ENCODE results near the gene SRXN1. TPM values are rescaled to one million over a fixed set of nuclear protein-coding genes. Genes with fewer than 3 reads are reported as not detected.
A peak's percentile ranks its signal among the peaks of the same experiment; 100 is the strongest.
"Not testable (repeated sequence)": the region's sequence is repeated elsewhere in the genome, so short reads cannot be mapped to it uniquely, and the experiment has no call there.

SRXN1 gene
- total RNA-seq, 1 donor from 2014 or later = 12.6 TPM

DNA sequence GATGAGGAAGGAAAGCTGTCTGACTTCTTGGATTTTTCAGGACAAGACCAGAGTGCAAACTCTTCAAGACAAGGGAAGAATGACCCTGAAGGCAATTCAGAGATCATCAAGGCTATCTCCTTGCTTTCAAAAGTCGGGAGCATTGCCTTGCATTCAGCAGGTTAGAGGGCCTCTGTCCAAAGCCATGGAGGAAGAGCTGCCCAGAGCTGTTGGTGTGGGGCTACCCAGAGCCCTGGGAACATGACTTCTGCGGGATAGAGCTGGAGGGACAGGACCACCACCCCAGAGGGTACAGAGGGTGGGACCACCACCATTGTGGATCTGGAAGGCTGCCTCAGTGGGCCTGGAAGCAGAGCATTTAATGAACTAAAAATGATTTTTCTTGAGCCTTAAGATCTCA, 5.2 kb upstream of the SRXN1 start:
- DNase-seq (ENCODE audit: low spot score in 2 of 2) = no peak
- FAIRE-seq = no peak

DNA sequence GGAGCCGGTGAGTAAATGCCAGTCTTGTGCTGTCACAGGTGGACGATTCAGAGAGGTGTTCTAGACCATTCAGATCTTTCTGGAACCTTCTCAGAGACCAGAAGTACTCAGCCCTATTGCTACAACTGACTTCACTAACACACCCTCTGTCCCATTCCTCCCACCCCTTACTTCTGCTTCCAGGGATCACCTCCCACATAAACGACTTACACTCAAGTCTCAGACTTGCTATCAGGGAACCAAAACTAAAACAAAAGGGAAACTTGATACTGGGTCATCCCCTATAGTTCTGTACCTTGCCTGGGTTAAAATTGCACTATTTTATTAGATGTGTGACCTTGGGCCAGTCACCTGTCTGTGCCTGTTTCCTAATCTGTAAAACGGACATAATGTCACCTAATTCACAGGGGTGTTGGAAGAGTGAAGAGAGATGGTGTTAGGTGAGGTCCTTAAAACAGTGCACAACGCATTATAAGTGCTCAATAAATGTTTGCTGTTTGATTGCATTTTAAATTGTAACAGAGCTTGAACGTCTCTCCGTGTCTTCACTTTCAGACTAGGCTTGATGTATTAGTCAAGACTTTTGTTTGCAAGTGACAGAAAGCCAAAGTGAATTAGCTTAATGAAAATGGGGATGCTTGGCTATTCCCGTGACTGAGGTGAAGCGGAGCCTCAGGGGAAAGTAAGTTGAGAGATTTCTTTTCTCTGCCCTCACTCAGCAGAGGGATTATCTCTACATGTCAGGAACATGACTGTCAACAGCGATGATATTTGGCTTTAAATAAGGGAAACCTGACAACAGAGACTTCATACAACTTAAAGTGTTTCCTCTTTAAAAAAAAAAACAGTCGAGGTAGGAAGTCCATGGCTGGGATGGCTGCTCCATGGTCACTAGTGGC, 3.0 kb upstream of the SRXN1 start:
- DNase-seq (ENCODE audit: low spot score in 2 of 2) (no peak), FAIRE-seq (no peak)

DNA sequence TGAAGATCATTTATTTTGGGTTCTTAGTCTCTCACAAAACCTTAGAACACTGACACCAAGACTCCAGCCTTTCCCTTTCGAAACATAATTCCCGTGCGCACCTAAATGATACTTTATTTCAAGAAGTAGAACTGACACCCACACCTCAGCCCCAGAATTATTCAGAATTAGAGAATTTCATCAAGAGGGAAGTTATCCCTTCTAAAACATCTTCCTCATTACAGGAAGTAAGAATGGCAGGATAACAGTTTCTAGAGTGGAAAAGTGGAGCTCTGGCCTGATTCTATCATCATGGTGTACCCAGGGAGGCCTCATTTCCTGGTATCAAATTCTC, 1.4 kb upstream of the SRXN1 start:
- FAIRE-seq = no peak
- no peak for DNase-seq (ENCODE audit: low spot score in 2 of 2)

DNA sequence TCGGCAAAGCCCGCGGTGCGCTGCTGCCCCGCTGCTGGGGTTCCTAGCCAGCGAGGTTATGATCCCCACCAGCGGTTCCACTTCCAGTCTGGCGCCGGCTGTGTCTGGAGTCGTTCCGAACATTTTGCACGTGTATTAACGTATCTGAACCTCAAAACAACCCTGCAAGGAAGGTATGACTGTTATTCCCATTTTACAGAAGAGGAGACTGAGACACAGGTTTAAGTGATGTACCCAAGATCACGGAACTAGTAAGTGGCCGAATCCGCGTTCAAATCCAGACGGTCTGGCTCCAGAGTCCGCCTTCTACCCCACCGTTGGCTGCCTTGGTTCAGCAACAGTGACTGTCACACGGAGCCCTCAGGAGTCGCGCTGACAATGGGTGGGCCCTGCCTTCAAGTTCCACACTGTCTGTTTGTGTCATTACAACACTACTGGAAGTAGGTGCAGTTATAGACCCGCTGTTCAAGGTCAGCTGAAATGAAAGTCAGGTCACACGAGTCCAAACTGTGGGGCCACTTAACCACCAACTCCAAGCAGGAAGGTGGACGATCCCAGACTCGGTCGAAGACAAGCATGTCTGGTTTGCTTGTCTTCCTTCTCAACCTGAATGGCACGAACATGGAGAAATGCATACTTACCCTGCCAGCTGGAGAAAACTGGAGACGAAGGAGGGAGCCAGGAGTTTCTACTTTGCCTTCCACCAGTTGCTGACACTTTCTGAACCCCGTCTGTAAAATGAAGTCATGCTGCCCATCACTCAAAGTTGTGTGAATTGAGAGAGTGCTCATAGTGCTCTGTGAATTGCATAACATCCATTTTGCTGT, 803 bp upstream of the SRXN1 start:
- DNase-seq (ENCODE audit: low spot score in 2 of 2) (peak in 1 of 2 donors; percentile 20), FAIRE-seq (no peak)

DNA sequence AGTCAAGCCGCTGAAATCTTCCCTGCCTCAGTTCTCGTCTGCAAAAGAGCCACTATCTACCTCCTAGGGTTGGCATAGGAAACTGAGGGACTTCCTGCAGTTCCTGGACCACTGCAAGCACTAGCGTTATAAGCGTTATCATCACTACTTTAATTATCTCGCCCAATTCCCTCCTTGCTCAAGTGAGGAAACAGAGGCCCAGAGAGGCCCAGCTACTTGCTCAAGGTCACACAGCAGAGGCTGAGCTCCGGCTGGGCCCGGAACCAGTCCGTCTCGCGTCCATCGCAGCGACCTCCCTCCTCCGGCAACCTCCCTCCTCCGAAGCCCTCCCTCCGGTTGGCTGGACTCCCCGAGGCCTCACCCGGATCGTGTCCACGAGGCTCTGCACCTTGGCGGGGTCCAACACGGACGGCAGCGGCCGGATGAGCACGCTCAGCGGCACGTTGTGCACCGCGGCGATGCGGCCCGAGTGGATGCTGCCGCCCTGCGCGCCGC, 338 bp downstream of the SRXN1 start:
- DNase-seq (ENCODE audit: low spot score in 2 of 2) (no peak), FAIRE-seq (no peak)

DNA sequence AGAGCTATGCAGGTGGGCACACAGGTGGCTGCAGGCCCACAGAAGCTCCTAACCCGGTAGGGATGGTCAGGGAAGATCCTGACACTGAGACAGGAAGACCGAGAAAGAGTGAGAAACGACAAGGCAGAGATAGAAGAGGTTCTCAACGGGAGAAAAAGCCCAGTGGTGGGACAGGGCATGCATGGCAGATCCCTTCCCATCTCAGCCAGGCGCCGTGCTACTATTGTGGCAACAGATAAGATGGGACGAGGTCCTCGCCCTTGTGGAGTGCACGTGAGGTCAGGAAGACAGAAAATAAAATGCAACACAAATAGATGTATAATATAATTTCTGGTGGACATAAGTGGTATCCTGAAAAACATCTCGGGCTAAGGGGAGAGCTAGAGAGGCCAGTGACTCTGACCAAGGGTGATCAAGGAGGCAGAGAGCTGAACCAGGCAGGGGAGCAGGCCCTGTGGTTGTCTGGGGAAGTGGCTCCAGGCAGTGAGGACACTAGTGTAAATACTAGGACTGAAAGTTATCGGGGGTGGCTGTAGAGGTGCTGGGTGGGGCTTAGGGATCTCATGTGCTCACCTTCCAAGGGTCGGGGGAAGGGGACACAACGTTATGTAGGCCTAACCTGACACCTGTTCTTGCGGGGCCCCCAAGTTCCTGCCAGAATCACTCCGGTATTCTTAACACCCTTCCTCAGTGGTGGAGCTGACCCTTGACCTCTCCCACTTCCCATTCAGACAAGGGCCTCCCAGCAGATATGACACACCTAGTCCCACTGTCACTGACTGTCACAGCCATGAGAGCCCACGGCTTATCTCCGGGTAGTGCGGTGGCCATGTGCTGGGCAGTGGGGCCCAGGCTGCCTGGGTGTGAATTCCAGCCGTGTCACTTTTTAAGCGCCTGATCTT, 1.0 kb downstream of the SRXN1 start:
- no peak for FAIRE-seq

DNA sequence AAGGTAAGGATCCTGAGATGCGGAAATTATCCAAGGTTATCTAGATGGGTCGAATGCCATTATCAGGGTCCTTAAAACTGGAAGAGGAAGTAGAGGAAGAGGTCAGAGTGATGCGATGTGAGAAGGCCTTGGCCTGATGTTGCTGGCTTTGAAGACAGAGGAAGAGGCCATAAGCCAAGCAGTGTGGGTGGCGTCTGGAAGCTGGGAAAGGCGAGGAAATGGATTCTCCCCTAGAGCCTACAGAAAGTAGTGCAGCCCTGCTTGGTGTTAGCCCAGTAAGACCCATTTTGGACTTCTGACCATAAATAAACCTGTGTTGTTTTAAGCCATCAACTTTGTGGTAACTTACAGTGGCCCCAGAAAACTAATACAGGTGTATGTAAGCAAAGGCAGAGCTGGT, 2.0 kb downstream of the SRXN1 start:
- no peak for FAIRE-seq
- DNase-seq (ENCODE audit: low spot score in 2 of 2) = no peak

More for the DNA sequence above, 1.0 kb downstream of the SRXN1 start:
- peak in 1 of 2 donors; percentile 25 for DNase-seq (ENCODE audit: low spot score in 2 of 2)

DNA sequence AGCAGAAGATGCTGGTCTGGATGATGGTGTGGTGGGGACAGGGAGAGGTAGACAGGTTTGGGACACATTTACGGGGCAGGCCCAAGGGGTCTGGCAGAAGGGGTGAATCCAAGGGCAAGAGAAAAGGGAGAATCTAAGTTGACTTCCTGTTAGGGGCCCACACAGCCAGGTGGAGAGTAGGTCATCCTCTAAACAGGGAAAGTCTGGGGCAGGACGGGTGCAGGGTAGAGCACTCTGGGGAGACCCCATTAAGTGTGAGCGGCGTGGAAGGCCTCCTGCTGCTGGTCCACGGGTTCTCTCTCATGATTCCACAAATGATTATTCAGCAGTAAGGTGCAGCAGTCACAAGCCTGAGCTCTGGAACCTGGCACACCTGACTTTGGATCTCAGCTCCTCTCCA, 2.7 kb downstream of the SRXN1 start:
- FAIRE-seq = no peak
- no peak for DNase-seq (ENCODE audit: low spot score in 2 of 2)

DNA sequence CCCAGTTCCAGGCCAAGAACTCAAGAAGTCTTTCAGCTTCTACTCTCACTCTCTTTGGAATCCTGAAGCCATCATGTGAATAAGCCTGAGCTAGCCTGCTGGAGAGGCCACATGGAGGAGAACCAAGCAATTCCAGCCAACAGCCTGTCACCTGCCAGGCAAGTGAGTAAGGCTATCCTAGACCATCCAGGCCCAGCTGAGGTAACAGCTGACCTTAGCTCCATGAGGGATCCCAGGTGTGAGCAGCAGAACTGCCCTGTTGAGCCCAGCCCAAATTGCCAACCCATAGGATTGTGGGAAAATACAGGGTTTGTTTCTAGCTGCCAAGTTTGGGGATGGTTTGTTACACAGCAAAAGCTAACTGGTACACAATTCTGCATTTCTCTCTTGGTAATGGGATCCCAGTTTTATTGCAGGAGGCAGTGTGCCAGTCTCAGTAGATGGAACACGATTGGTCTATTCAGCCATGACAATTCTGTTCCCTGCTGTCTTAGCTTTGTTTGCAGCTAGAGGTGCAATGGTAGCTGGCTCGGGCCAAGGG, 5.5 kb downstream of the SRXN1 start:
- DNase-seq (ENCODE audit: low spot score in 2 of 2) (no peak), FAIRE-seq (no peak)

DNA sequence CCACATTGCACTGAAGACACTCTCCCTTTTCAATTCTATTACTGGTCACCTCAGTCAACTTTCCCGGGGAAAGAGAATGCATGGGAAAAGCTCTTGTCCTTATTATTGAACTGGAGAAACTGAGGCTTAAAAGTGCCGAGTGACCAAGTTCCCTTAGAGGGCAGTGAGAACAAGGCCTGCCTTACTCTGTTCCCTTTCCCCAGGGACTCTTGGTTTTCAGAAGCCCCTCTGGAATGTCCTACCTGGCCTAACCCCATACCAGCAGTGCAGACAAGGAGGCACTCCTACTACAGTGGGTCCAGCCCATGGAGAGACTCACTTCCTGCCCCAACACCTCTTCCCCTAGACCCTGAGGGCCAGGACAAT, 6.1 kb downstream of the SRXN1 start:
- DNase-seq (ENCODE audit: low spot score in 2 of 2) = no peak
- no peak for FAIRE-seq

DNA sequence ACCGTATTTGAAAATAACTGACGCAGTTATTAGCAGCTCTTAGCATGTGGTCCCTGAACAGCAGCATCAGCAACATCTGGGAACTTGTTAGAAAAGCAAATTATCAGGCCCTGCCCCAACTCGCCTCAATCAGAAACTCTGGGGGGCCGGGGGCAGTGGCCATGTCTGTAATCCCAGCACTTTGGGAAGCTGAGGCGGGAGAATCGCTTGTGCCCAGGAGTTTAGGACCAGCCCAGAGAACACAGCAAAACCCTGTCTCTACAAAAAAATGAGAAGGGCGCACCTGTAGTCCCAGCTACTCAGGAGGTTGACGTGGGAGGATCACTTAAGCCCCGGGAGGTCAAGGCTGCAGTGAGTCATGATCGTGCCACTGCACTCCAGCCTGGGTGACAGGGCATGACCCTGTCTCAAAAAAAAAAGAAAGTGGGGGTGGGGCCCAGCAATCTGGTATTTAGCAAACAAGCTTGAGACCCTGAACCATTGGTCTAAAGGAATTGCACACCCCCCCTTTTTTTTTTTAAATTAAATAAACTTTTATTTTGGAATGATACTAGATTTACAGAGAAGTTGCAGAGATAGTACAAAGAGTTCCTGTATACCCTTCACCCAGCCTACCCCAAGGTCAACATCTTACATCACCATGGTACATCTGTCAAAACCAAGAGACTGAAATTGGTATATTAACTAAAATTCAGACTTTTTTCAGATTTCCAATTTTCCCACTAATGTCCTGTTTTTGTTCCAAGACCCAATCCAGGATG, 6.7 kb downstream of the SRXN1 start:
- FAIRE-seq (no peak), DNase-seq (ENCODE audit: low spot score in 2 of 2) (no peak)

DNA sequence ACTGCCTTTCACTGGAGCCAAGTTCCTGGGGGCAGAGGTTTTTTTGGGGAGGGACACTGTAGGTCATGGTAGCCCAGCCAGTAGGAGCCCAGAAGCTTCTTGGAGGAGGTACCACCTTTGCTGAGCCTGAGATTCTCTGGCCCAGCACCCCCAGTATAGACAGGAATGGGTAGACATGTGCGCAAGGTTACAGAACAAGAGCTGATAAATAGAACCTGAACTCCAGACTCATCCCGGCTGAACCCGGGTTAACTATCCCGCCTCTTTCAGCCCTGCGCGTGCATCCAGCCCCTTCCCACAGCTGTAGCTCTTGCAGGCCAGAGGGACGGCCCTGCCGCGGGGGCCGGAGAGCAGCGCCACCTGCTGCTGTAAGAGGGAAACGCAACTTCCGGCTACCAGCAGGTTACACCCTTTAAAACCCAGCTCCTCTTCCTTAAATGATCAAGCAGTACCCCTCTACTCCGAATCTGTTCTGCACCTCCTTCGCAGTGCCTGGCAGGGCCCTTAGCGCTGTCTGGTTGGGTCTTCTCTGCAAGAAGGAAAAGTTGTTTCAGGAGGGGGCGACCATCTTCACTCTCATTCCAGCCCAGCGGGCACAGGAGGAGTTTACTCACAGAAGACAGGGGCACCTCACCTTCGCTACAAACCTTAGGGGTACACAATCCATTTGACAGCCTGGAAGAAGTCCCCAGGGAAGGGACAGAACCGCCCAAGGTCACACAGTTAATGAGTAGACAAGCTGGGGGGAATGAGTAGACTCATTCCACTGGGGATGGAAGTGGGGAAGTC, 7.5 kb downstream of the SRXN1 start:
- no peak for FAIRE-seq
- DNase-seq (ENCODE audit: low spot score in 2 of 2) = peak; percentile 76 to 82

DNA sequence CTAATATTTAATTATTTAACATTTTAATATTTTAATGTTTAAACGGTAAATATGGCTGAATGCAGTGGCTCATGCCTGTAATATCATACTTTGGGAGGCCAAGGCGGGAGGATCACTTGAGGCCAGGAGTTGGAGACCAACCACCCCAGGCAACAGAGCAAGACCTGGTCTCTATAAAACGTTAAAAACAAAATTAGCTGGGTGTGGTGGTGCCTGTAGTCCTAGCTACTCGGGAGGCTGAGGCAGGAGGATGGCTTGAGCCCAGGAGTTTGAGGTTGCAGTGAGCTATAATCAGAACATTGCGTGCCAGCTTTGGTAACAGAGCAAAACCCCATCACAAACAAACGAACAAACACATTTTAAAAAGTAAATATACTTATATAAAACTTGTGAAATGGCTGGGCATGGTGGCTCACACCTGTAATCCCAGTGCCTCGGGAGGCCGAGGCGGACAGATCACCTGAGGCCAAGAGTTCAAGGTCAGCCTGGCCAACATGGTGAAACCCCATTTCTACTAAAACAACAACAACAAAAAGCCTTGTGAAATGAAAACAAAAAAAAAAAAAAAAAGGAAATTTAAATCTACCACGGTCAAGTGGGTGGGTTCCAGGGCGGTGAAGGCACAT, 8.2 kb downstream of the SRXN1 start:
- DNase-seq (ENCODE audit: low spot score in 2 of 2) = no peak
- FAIRE-seq = no peak

DNA sequence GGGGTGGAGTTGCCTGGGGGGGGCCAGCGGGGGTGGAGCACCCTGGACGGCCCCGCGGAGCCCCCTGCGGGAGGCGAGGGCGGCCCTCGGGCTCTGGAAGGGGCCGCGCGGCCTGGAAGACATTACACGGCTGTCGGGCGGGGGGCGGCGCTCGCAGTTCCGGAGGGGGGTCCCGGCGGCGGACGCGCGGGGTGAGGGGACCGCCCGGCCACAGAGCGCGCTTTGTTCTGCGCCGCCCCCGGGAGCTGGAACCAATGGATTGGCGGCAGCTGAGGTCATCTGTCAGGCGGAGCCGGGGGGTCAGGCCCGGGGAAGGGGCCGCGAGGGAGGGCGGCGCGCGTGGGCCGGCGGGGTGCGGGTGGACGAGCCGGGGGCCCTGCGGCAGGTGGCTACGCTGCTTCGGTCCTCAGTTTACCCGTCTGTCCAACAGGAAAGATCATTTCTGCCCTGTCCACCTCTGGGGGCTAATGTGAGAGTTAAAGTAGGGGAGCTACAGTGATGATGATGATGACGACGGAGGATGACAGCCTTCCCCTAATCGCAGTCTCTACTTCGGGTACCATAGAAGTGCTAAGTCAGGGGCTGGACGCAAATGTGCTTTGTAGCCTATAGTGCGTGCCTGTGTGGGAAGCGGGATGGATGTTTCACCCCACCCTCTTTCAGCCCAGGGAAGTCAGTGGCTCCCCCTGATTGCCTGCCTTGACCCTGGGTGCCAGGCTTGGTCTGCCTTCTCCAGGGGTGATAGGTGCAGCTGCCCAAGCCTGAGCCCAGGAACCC, 10.4 kb downstream of the SRXN1 start:
- FAIRE-seq (no peak), DNase-seq (ENCODE audit: low spot score in 2 of 2) (peak; percentile 80 to 83)

DNA sequence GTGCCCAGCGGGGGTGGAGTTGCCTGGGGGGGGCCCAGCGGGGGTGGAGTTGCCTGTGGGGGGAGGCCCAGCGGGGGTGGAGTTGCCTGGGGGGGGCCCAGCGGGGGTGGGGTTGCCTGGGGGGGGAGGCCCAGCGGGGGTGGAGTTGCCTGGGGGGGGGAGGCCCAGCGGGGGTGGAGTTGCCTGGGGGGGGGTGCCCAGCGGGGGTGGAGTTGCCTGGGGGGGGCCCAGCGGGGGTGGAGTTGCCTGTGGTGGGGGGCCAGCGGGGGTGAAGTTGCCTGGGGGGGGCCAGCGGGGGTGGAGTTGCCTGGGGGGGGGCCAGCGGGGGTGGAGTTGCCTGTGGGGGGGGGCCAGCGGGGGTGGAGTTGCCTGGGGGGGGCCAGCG, 11.0 kb downstream of the SRXN1 start:
- not testable (repeated sequence) for FAIRE-seq; DNase-seq (ENCODE audit: low spot score in 2 of 2)

DNA sequence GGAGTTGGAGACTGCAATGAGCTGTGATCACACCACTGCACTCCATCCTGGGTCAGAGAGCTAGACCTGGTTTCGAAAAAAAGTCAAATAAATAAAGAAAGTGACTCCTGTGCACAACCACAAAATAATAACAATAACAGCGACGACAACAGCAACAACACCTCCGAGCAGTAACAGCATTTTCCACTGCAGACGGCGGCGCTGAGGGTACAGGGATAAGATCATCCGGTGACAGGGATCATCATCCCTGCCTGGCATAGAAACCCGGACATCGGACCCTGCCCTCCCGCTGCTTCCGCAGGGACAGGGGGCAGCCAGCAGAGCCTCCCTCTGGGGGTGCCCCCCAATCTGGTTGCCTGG, 11.5 kb downstream of the SRXN1 start:
- FAIRE-seq (no peak), DNase-seq (ENCODE audit: low spot score in 2 of 2) (peak in 1 of 2 donors; percentile 41)

DNA sequence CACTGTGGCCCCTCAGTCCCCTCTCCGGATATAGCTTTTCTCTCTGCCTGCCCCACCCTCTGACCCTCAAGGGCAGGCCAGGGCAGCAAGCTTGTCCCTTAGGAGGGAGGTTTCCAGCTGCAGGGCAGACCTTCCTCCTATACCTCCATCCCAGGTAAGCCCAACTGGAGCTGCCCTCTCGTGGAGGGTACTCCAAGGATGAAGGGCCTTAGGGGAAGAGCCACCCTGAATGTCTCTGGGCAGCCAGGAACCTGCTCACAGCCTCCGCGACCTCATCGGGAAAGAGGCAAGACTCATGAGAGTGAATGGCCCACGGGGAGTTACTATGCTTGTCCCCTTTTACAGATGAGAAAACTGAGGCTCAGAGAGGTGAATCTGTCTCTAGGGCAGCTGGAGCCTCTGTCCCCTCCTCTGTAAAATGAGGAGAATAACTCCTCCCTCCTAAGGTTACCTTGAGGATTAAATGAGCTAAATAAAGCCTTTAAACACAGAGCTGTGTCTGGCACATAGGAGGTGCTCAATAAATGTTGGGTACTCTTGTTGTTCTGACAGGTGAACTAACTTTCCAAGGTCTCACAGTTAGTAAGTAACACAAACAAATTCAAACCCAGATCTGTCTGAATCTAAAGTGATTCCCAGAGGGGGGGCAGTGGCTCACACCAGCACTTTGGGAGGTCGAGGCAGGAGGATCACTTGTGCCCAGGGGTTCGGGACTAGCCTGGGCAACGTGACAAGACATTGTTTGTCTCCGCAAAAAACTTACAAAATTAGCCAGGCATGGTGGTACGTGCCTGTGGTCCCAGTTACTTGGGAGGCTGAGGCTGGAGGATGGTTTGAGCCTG, 12.1 kb downstream of the SRXN1 start:
- DNase-seq (ENCODE audit: low spot score in 2 of 2) (no peak), FAIRE-seq (no peak)
